NB4 (cell line): Measurements from ENCODE around the gene VPS8.

ENCODE experiments used
- CTCF ChIP-seq: IDR thresholded peaks from one replicate; pipeline ENCODE4 v1.5.1; 2012; ENCODE audit warnings: low read depth, low read length
- MAX ChIP-seq: IDR thresholded peaks from 2 replicates; pipeline ENCODE4 v1.6.1; 2011; ENCODE audit warnings: low read depth, low read length
- MYC ChIP-seq: IDR thresholded peaks from 2 replicates; pipeline ENCODE4 v1.6.1; 2011; ENCODE audit warnings: low read depth, low read length
- POLR2A ChIP-seq: IDR thresholded peaks from 2 replicates; pipeline ENCODE4 v1.6.1; 2011; ENCODE audit warnings: mild to moderate bottlenecking; ENCODE audit not compliant: insufficient read length; ENCODE audit errors: extremely low read depth

GRCh38 chr3:184993394-184993793 is 181.4 kb downstream of the VPS8 start:
- TF ChIP-seq CTCF (no peak), MYC (no peak), POLR2A (no peak), MAX (no peak)
